Colonic mucosa (tissue), 4 donors: ENCODE data around the gene RFTN1. TPM values are rescaled to one million over a fixed set of nuclear protein-coding genes. Genes with fewer than 3 reads are reported as not detected.

Experiments used
- DNase-seq: peaks from one replicate; pipeline ENCODE4 v3.0.0-alpha.2; 2020
- H3K27ac ChIP-seq: fragments of 200-600 bp; one replicate; pipeline ENCODE4 v1.8.0; 2021
- H3K27me3 ChIP-seq: fragments of 200-600 bp; one replicate; pipeline ENCODE4 v1.8.0; 2021
- H3K36me3 ChIP-seq: fragments of 200-600 bp; one replicate; pipeline ENCODE4 v1.8.0; 2021
- H3K4me1 ChIP-seq: fragments of 200-600 bp; one replicate; pipeline ENCODE4 v1.8.0; 2021; ENCODE audit warnings: mild to moderate bottlenecking
- H3K4me3 ChIP-seq: fragments of 200-600 bp; one replicate; pipeline ENCODE4 v1.8.0; 2021
- H3K9ac ChIP-seq, 2 donors: one replicate each; pipeline ENCODE4 v1.7.0; 2013; ENCODE audit warnings: control low read depth in 2 of 2, low read depth in 2 of 2, low read length in 2 of 2
- H3K9me3 ChIP-seq: fragments of 200-600 bp; one replicate; pipeline ENCODE4 v1.8.0; 2021
- intact Hi-C: fragments of 100-400 bp; cut with DNase I; formaldehyde crosslinking; loops from one replicate; pipeline ENCODE4 v1.14.1; 2022
- total RNA-seq, 2 donors: library from RNA; stranded (reverse); fragmentation: NEBNext Ultra II Directional in 1 of 2; extraction: Animal tissue kit (Norgen Biotek cat#: 25700) in 1 of 2; gene quantifications; one replicate each; pipeline ENCODE4 v1.2.1, GENCODE V29; 2021
- TF ChIP-seq, protein P1 (sequence below): fragments of 200-600 bp; IDR thresholded peaks from one replicate; pipeline ENCODE4 v1.8.0; 2022; ENCODE audit warnings: antibody characterized with exemption, mild to moderate bottlenecking
- donor health status: healthy.
- donor health status: DM: no; HTN: no; CAD: no.
- donor health status: DM: no; HTN: no; CAD: no.

The RFTN1 gene
- total RNA-seq, 2 donors from 2014 or later, result 4.0 to 10.2 TPM

GRCh38 chr3:16468002-16468335 is 45.5 kb downstream of the RFTN1 start:
- Histone ChIP-seq H3K4me3 (no peak overlapping the region), H3K27ac (no peak overlapping the region), H3K9ac (no peak overlapping the region), H3K27me3 (no peaks in the 10 kb centered on the region), H3K9me3 (no peaks in the 10 kb centered on the region), H3K36me3 (no peaks in the 10 kb centered on the region), H3K4me1 (no peaks in the 10 kb centered on the region)
- TF ChIP-seq, protein P1, sequence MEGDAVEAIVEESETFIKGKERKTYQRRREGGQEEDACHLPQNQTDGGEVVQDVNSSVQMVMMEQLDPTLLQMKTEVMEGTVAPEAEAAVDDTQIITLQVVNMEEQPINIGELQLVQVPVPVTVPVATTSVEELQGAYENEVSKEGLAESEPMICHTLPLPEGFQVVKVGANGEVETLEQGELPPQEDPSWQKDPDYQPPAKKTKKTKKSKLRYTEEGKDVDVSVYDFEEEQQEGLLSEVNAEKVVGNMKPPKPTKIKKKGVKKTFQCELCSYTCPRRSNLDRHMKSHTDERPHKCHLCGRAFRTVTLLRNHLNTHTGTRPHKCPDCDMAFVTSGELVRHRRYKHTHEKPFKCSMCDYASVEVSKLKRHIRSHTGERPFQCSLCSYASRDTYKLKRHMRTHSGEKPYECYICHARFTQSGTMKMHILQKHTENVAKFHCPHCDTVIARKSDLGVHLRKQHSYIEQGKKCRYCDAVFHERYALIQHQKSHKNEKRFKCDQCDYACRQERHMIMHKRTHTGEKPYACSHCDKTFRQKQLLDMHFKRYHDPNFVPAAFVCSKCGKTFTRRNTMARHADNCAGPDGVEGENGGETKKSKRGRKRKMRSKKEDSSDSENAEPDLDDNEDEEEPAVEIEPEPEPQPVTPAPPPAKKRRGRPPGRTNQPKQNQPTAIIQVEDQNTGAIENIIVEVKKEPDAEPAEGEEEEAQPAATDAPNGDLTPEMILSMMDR, result no peak
- no peak for DNase-seq
- intact Hi-C loops, result no loop called here

DNA sequence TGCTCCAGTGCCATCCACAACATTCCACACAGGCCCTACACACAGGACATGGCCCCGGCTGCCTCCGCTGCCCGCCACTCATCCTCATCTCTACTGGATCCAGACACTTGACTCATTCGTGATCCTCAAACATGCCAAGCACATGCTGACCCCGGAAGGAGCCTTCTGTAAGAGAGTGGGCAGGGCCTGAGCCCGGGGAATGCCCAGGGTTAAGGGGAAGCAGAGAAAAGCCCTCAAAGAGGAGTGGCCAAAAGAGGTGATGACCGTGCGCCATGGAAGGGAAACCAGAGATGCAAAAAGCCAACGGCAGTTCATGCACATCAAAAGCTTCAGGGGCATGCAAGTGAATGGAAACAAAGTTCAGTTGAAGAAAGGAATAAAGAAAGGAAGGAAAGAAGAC is 46.1 kb downstream of the RFTN1 start:
- no peak for DNase-seq

DNA sequence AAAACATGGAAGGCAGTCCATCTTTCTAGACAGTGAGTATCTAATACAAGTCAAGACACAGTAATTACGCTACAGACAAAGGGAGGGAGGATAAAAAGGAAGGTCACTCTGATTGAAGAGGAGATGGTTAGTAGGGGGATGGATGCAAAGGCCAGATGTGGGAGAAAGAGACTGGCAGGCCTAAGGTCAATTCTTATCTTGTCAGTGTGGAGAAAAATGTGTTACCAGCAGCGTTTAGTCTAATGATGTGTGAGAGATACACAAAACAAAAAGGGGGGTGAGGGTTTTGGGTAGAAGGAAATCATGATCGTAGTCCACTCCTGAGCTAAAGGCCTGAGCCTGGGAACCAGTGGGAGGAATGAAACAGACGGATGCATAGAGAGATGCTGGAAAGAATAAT is 46.7 kb downstream of the RFTN1 start:
- intact Hi-C loops, result no loop called here
- TF ChIP-seq, protein P1, result no peak
- no peaks in the 10 kb centered on the region for H3K27me3 ChIP-seq
- H3K9ac ChIP-seq, result no peak overlapping the region
- no peaks in the 10 kb centered on the region for H3K9me3 ChIP-seq
- DNase-seq, result no peak
- no peak overlapping the region for H3K27ac ChIP-seq
- H3K4me1 ChIP-seq, result no peaks in the 10 kb centered on the region
- no peaks in the 10 kb centered on the region for H3K36me3 ChIP-seq
- H3K4me3 ChIP-seq, result no peak overlapping the region

More for the DNA sequence above, 46.1 kb downstream of the RFTN1 start:
- Histone ChIP-seq H3K27ac (no peak overlapping the region), H3K36me3 (no peaks in the 10 kb centered on the region), H3K27me3 (no peaks in the 10 kb centered on the region), H3K9me3 (no peaks in the 10 kb centered on the region), H3K9ac (no peak overlapping the region), H3K4me1 (no peaks in the 10 kb centered on the region), H3K4me3 (no peak overlapping the region)
- TF ChIP-seq, protein P1, result no peak
- intact Hi-C loops, result no loop called here

DNA sequence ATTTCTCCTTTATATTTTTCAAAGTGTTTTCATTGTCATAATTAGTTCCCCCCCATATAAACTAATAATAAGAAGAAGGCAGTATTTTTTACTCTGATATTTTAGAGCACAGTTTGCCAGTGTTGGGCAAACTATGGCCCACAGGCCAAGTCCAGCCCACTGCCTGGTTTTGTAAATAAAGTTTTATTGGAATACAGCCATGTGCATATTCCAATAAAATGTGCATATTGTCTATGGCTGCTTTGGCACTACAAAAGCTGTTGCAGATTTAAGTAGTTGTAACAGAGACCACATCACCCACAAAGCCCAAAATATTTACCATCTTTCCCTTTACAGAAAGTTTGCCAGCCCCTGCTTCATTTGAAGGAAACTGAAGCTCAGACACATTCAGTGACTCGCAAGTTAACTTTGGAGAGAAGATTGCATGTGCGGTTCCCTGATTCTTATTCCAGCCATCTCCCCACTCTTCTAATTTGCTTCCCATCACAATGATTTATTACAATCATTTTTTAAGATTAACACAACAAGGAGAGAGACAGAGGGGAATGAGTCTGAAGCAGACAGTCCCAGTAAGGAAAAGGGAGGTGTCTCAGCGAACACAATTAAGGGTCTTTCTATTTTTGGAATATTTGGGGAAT is 48.9 kb downstream of the RFTN1 start:
- no peak overlapping the region for H3K27ac ChIP-seq
- H3K4me1 ChIP-seq, result no peaks in the 10 kb centered on the region
- no peak for DNase-seq
- intact Hi-C loops, result no loop called here
- no peaks in the 10 kb centered on the region for H3K9me3 ChIP-seq
- TF ChIP-seq, protein P1, result no peak
- no peaks in the 10 kb centered on the region for H3K27me3 ChIP-seq
- H3K36me3 ChIP-seq, result no peaks in the 10 kb centered on the region
- H3K9ac ChIP-seq, result no peak overlapping the region
- no peak overlapping the region for H3K4me3 ChIP-seq

DNA sequence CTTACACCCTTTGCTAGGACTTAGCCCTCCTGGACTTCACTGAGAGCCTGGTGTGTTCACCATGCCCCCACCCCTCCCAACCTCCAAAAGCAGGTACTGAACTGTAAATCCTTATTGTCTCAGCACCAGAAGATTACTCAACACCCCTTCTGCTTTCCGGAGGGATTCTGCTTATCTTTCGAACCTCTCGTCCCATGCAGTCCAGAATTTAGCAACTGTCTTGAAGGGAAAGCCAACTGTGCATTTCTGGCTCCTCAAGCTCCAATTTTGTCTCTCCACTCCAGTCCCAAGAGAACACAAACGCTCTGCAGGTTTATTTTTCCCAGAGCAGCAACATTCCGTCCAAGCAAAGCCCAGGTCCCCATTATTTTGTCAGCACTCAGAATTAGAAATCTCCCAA is 49.6 kb downstream of the RFTN1 start:
- intact Hi-C loops, result no loop called here
- no peak for DNase-seq
- Histone ChIP-seq H3K27me3 (no peaks in the 10 kb centered on the region), H3K4me3 (no peak overlapping the region), H3K9me3 (no peaks in the 10 kb centered on the region), H3K36me3 (no peaks in the 10 kb centered on the region), H3K4me1 (no peaks in the 10 kb centered on the region), H3K9ac (no peak overlapping the region), H3K27ac (no peak overlapping the region)
- TF ChIP-seq, protein P1, result no peak
